ENCODE measurements around the gene ARPC1A. TPM values are rescaled to one million over a fixed set of nuclear protein-coding genes. Genes with fewer than 3 reads are reported as not detected.

The ARPC1A gene
- total and polyA plus RNA-seq, 7 donors, result 94.6 to 396 (median 131) TPM

DNA sequence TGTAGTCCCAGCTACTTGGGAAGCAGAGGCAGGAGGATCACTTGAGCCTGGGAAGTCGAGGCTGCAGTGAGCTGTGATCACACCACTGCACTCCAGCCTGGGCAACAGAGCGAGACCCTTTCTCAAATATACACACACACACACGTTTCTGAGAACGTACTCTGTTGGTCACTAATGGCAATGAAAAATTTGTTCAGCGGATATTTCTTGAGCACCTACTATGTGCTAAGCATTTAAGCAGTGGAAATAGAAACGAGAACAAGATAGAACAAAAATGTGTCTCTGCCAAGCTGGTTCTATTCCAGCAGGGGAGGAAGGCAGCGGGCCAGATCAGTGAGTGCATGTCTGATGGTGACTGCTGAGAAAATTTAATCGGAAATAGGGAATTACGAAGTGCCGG is 57.5 kb downstream of the ARPC1A start:
- no peak overlapping the region for H3K27ac ChIP-seq
- no peaks in the 10 kb centered on the region for H3K27me3 ChIP-seq
- no peak for TF ChIP-seq POLR2AphosphoS5 (IDR thresholded peaks at IDR 0.05)
- no peak for TF ChIP-seq EP300 (IDR thresholded peaks at IDR 0.05)
- TF ChIP-seq, protein P1, sequence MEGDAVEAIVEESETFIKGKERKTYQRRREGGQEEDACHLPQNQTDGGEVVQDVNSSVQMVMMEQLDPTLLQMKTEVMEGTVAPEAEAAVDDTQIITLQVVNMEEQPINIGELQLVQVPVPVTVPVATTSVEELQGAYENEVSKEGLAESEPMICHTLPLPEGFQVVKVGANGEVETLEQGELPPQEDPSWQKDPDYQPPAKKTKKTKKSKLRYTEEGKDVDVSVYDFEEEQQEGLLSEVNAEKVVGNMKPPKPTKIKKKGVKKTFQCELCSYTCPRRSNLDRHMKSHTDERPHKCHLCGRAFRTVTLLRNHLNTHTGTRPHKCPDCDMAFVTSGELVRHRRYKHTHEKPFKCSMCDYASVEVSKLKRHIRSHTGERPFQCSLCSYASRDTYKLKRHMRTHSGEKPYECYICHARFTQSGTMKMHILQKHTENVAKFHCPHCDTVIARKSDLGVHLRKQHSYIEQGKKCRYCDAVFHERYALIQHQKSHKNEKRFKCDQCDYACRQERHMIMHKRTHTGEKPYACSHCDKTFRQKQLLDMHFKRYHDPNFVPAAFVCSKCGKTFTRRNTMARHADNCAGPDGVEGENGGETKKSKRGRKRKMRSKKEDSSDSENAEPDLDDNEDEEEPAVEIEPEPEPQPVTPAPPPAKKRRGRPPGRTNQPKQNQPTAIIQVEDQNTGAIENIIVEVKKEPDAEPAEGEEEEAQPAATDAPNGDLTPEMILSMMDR (IDR thresholded peaks at IDR 0.05), result no peak
- no peak for TF ChIP-seq POLR2A (IDR thresholded peaks at IDR 0.05)
- no peaks in the 10 kb centered on the region for H3K9me3 ChIP-seq
- peaks cover 0 to 32% (median 27%) of the 10 kb centered on the region in 4 donors for H3K4me1 ChIP-seq
- 93 to 94% methylated on average over 10 of the region's 10 CpGs for WGBS, 2 donors
- H3K4me3 ChIP-seq, result no peak overlapping the region
- DNase-seq, result no peak
- intact Hi-C loops (cut with DNase I), result no loop called here
- H3K36me3 ChIP-seq, result peaks cover 0 to 21% (median 9%) of the 10 kb centered on the region in 4 donors

DNA sequence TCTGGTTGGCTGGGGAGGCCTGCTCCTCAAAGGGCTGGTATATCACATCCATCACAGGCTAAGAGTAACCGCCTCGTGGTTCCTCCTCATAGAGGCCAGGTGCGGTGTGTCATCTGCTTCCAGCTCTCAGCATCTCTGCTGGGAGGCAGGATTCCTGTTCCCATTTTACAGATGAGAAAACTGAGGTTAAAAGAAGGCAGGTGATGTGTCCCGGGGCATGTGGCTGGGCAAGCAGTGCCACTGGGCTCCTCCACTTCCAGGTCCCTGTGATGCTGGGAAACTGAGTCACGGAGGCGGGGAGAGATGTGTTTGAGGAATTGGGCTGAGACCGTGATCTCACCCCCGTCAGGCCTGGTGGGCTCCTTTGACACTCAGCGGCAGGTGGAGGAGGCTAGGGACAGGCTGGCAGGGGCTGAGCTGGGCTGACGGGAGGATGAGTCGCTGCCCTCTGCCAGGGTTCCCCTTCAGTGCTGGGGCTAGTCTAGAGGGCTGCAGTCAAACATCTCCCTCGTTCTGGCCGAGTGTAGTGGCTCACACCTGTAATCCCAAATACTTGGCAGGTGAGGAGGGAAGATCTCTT is 58.2 kb downstream of the ARPC1A start:
- no peaks in the 10 kb centered on the region for H3K9me3 ChIP-seq
- DNase-seq, result no peak
- intact Hi-C loops (cut with DNase I), result no loop called here
- WGBS, 2 donors, result 93% methylated on average over 13 of the region's 13 CpGs
- peaks cover 0 to 31% (median 26%) of the 10 kb centered on the region in 4 donors for H3K4me1 ChIP-seq
- no peak overlapping the region for H3K4me3 ChIP-seq
- H3K27ac ChIP-seq, result no peak overlapping the region
- no peaks in the 10 kb centered on the region for H3K27me3 ChIP-seq
- H3K36me3 ChIP-seq, result peaks cover 0 to 28% (median 11%) of the 10 kb centered on the region in 4 donors
- TF ChIP-seq, protein P1 (IDR thresholded peaks at IDR 0.05), result no peak

DNA sequence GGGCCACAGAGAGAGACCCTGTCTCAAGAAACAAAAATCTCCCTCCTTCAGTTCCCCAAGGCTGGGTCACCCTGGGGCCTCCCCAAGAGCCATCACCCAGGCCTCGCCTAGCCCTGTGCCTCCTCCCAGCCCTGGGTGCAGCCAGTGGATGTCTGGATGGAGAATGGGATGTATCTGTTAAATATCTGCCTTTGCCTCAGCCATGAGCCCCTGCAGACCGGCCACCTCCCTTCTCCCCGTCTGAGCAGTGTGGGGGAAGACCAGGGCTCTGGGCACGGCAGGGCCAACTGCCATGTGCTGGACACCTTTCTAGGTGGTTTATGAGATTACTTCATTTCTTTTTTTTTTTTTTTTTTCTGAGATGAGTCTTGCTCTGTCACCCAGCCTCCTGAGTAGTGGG is 58.8 kb downstream of the ARPC1A start:
- no peaks in the 10 kb centered on the region for H3K9me3 ChIP-seq
- no peak for DNase-seq
- H3K4me3 ChIP-seq, result no peak overlapping the region
- H3K27ac ChIP-seq, result no peak overlapping the region
- intact Hi-C loops (cut with DNase I), result no loop called here
- H3K27me3 ChIP-seq, result no peaks in the 10 kb centered on the region
- TF ChIP-seq, protein P1 (IDR thresholded peaks at IDR 0.05), result no peak
- TF ChIP-seq POLR2A (IDR thresholded peaks at IDR 0.05) (no peak), EP300 (IDR thresholded peaks at IDR 0.05) (no peak), POLR2AphosphoS5 (IDR thresholded peaks at IDR 0.05) (no peak)
- 91 to 93% methylated on average over 4 of the region's 4 CpGs for WGBS, 2 donors
- H3K36me3 ChIP-seq, result peaks cover 0 to 34% (median 11%) of the 10 kb centered on the region in 4 donors
- H3K4me1 ChIP-seq, result peaks cover 0 to 25% (median 19%) of the 10 kb centered on the region in 4 donors

DNA sequence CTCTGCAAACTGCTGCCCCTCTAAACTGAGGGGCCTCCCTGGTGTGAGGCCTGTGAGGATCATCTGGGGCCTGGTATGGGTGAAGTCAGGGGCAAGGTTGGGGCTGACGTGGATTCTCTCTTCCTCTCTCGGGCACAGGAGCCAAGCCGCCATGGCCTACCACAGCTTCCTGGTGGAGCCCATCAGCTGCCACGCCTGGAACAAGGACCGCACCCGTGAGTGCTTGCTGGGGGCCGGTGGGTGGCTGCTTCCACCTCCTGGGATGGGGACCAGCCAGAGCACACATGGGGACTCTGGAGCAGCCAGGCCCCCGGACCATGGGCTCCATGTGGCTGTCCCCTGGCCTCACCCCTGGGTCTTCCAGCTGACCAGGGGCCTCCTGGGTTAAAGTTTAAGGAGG is 59.9 kb downstream of the ARPC1A start:
- H3K27ac ChIP-seq, result no peak overlapping the region
- H3K27me3 ChIP-seq, result no peaks in the 10 kb centered on the region
- no peak overlapping the region for H3K4me3 ChIP-seq
- intact Hi-C loops (cut with DNase I), result no loop called here
- peaks cover 0 to 14% (median 9%) of the 10 kb centered on the region in 4 donors for H3K4me1 ChIP-seq
- whole genome bisulfite sequencing, 2 donors, result 70 to 78% methylated on average over 8 of the region's 8 CpGs
- no peaks in the 10 kb centered on the region for H3K9me3 ChIP-seq
- no peak for TF ChIP-seq EP300 (IDR thresholded peaks at IDR 0.05)
- no peak for TF ChIP-seq POLR2AphosphoS5 (IDR thresholded peaks at IDR 0.05)
- TF ChIP-seq POLR2A (IDR thresholded peaks at IDR 0.05), result no peak
- TF ChIP-seq, protein P1 (IDR thresholded peaks at IDR 0.05), result no peak
- no peak for DNase-seq
- H3K36me3 ChIP-seq, result peaks cover 0 to 42% (median 17%) of the 10 kb centered on the region in 4 donors
